GM12892 (cell line): Measurements from ENCODE around the gene CAMTA1.

Source experiments
- POLR2A ChIP-seq: IDR thresholded peaks from 2 replicates; pipeline ENCODE4 v1.6.1; 2011; ENCODE audit warnings: low read depth, low read length, control low read depth
- POLR2AphosphoS5 ChIP-seq: IDR thresholded peaks from 2 replicates; pipeline ENCODE4 v1.6.1; 2011; ENCODE audit warnings: low read depth, low read length, control low read depth
- TAF1 ChIP-seq: IDR thresholded peaks from 2 replicates; pipeline ENCODE4 v1.6.1; 2011; ENCODE audit warnings: low read depth, mild to moderate bottlenecking, control low read depth, low read length, borderline replicate concordance

GRCh38 chr1:7101187-7101586 lies 315.9 kb downstream of the CAMTA1 start:
- no peak for TF ChIP-seq POLR2A
- no peak for TF ChIP-seq POLR2AphosphoS5
- no peak for TF ChIP-seq TAF1
